SU-DHL-6 (cell line): Measurements from ENCODE around the gene DNER.

ENCODE experiments used
- H2AFZ ChIP-seq: fragments of 200-600 bp; sonication (generic); 2 replicates; pipeline ENCODE4 v1.6.1; 2014; ENCODE audit warnings: low read depth, mild to moderate bottlenecking, moderate library complexity, mixed read lengths, antibody characterized with exemption, low read length; ENCODE audit not compliant: severe bottlenecking
- H3F3A ChIP-seq: fragments of 200-600 bp; shearing (Covaris generic); 2 replicates; pipeline ENCODE4 v1.6.0; 2016; ENCODE audit warnings: antibody characterized with exemption, mild to moderate bottlenecking; ENCODE audit not compliant: insufficient read depth
- H3K27ac ChIP-seq: fragments of 200-600 bp; sonication (generic); 2 replicates; pipeline ENCODE4 v1.5.1; 2016; ENCODE audit warnings: low read depth, mild to moderate bottlenecking, low read length, moderate library complexity, mixed read lengths
- H3K27me3 ChIP-seq: fragments of 200-600 bp; sonication (generic), shearing (Covaris generic); 2 replicates; pipeline ENCODE4 v1.6.0; 2014; ENCODE audit warnings: mild to moderate bottlenecking, low read length
- H3K36me3 ChIP-seq: fragments of 200-600 bp; sonication (generic); 2 replicates; pipeline ENCODE4 v1.6.1; 2014; ENCODE audit warnings: mild to moderate bottlenecking, low read length, mixed read lengths
- H3K4me2 ChIP-seq: fragments of 300-600, 200-600 bp; shearing (Covaris generic), sonication (generic); 2 replicates; pipeline ENCODE4 v1.6.0; 2014; ENCODE audit warnings: low read length, low read depth, mild to moderate bottlenecking; ENCODE audit not compliant: poor library complexity, severe bottlenecking
- H3K4me3 ChIP-seq: fragments of 200-600 bp; sonication (generic); 2 replicates; pipeline ENCODE4 v1.5.1; 2014; ENCODE audit warnings: antibody characterized with exemption, low read length, mild to moderate bottlenecking, mixed read lengths; ENCODE audit not compliant: insufficient read depth, poor library complexity, severe bottlenecking
- H3K79me2 ChIP-seq: fragments of 200-600 bp; sonication (generic); 2 replicates; pipeline ENCODE4 v1.6.1; 2014; ENCODE audit warnings: mild to moderate bottlenecking, low read length, moderate library complexity; ENCODE audit not compliant: insufficient read depth
- H3K9ac ChIP-seq: fragments of 200-600 bp; sonication (generic); 2 replicates; pipeline ENCODE4 v1.7.0; 2014; ENCODE audit warnings: mild to moderate bottlenecking, low read length
- H3K9me2 ChIP-seq: fragments of 200-600 bp; sonication (generic); replicated peaks from 2 replicates; pipeline ENCODE4 v1.6.1; 2014; ENCODE audit warnings: low read length; ENCODE audit not compliant: insufficient read depth
- H3K9me3 ChIP-seq: fragments of 200-600 bp; sonication (generic); 2 replicates; pipeline ENCODE4 v1.6.1; 2014; ENCODE audit warnings: low read length, mixed read lengths; ENCODE audit not compliant: insufficient read depth
- H4K20me1 ChIP-seq: fragments of 200-600 bp; sonication (generic); 2 replicates; pipeline ENCODE4 v1.6.1; 2014; ENCODE audit warnings: low read depth, mild to moderate bottlenecking, antibody characterized with exemption, low read length, moderate library complexity, mixed read lengths
- CTCF ChIP-seq: fragments of 200-600 bp; sonication (generic); IDR thresholded peaks from one replicate; pipeline ENCODE4 v1.5.1; 2017; ENCODE audit warnings: antibody characterized with exemption, mild to moderate bottlenecking, low read length, moderate library complexity; ENCODE audit not compliant: insufficient read depth, poor library complexity, severe bottlenecking
- EZH2phosphoT487 ChIP-seq: fragments of 200-600 bp; sonication (generic), shearing (Covaris generic); conservative IDR thresholded peaks from 2 replicates; pipeline ENCODE4 v1.6.1; 2018; ENCODE audit warnings: mild to moderate bottlenecking, antibody characterized with exemption, low read length, moderate library complexity, mixed read lengths

DNER gene

GRCh38 chr2:229443546-229444268, 270.6 kb downstream of the DNER start:
- no peak overlapping the region for H3K4me3 ChIP-seq
- H3K9ac ChIP-seq: no peak overlapping the region
- no peaks in the 10 kb centered on the region for H3K79me2 ChIP-seq
- no peak overlapping the region for H3K27ac ChIP-seq
- no peaks in the 10 kb centered on the region for H4K20me1 ChIP-seq
- no peaks in the 10 kb centered on the region for H3K27me3 ChIP-seq
- no peaks in the 10 kb centered on the region for H3F3A ChIP-seq
- H2AFZ ChIP-seq: no peak overlapping the region
- H3K9me3 ChIP-seq: no peaks in the 10 kb centered on the region
- no peak overlapping the region for H3K4me2 ChIP-seq
- H3K9me2 ChIP-seq: no peaks in the 10 kb centered on the region
- TF ChIP-seq CTCF (no peak), EZH2phosphoT487 (no peak)
- H3K36me3 ChIP-seq: no peaks in the 10 kb centered on the region

GRCh38 chr2:229443141-229443540, 271.2 kb downstream of the DNER start:
- no peaks in the 10 kb centered on the region for H3K9me2 ChIP-seq
- no peak overlapping the region for H2AFZ ChIP-seq
- H3K4me2 ChIP-seq: no peak overlapping the region
- H4K20me1 ChIP-seq: no peaks in the 10 kb centered on the region
- no peak overlapping the region for H3K4me3 ChIP-seq
- H3K79me2 ChIP-seq: no peaks in the 10 kb centered on the region
- no peaks in the 10 kb centered on the region for H3K27me3 ChIP-seq
- no peaks in the 10 kb centered on the region for H3K36me3 ChIP-seq
- H3K9me3 ChIP-seq: no peaks in the 10 kb centered on the region
- no peak overlapping the region for H3K27ac ChIP-seq
- H3F3A ChIP-seq: no peaks in the 10 kb centered on the region
- TF ChIP-seq CTCF (no peak), EZH2phosphoT487 (no peak)
- no peak overlapping the region for H3K9ac ChIP-seq

GRCh38 chr2:229438430-229439159, 275.8 kb downstream of the DNER start:
- Histone ChIP-seq H3K9ac (no peak overlapping the region), H2AFZ (no peak overlapping the region), H3F3A (no peaks in the 10 kb centered on the region), H3K4me3 (no peak overlapping the region), H3K9me3 (no peaks in the 10 kb centered on the region), H3K4me2 (no peak overlapping the region), H3K9me2 (no peaks in the 10 kb centered on the region), H3K27ac (no peak overlapping the region), H3K36me3 (no peaks in the 10 kb centered on the region), H3K79me2 (no peaks in the 10 kb centered on the region), H3K27me3 (no peaks in the 10 kb centered on the region), H4K20me1 (no peaks in the 10 kb centered on the region)
- TF ChIP-seq CTCF: no peak
- TF ChIP-seq EZH2phosphoT487: no peak
